ENCODE results near the gene JAK3. TPM values are rescaled to one million over a fixed set of nuclear protein-coding genes. Genes with fewer than 3 reads are reported as not detected.

JAK3 gene
- total RNA-seq, 1 experiment from 2014 or later = not detected

GRCh38 chr19:17811681-17812080 is 36.1 kb downstream of the JAK3 start:
- peaks cover 7% of the 10 kb centered on the region for H3K4me1 Mint-ChIP-seq (ENCODE audit: low read depth, unreplicated experiment)
- no peak for DNase-seq
- BruUV-seq (replicated peaks) = no TSS peak
- no peak overlapping the region for H3K27ac Mint-ChIP-seq (ENCODE audit: unreplicated experiment)
- TF ChIP-seq CTCF (IDR thresholded peaks at IDR 0.05; ENCODE audit: unreplicated experiment) = no peak
- H3K4me3 Mint-ChIP-seq (ENCODE audit: low read depth, unreplicated experiment) = no peak overlapping the region
- intact Hi-C loops (cut with micrococcal nuclease; ENCODE audit: unreplicated experiment) = no loop called here
- H3K36me3 Mint-ChIP-seq (ENCODE audit: insufficient read depth, unreplicated experiment) = peaks cover 68% of the 10 kb centered on the region
- CTCF ChIA-PET = no interaction called here
- H3K9me3 Mint-ChIP-seq (ENCODE audit: low read depth, unreplicated experiment) = no peaks in the 10 kb centered on the region
- H3K27me3 Mint-ChIP-seq (ENCODE audit: unreplicated experiment) = no peaks in the 10 kb centered on the region

GRCh38 chr19:17811103-17811502 is 36.7 kb downstream of the JAK3 start:
- no peak overlapping the region for H3K4me3 Mint-ChIP-seq (ENCODE audit: low read depth, unreplicated experiment)
- no peak for TF ChIP-seq CTCF (IDR thresholded peaks at IDR 0.05; ENCODE audit: unreplicated experiment)
- H3K27me3 Mint-ChIP-seq (ENCODE audit: unreplicated experiment) = no peaks in the 10 kb centered on the region
- CTCF ChIA-PET = no interaction called here
- BruUV-seq (replicated peaks) = no TSS peak
- H3K36me3 Mint-ChIP-seq (ENCODE audit: insufficient read depth, unreplicated experiment) = peaks cover 66% of the 10 kb centered on the region
- no peaks in the 10 kb centered on the region for H3K9me3 Mint-ChIP-seq (ENCODE audit: low read depth, unreplicated experiment)
- no peak for DNase-seq
- H3K4me1 Mint-ChIP-seq (ENCODE audit: low read depth, unreplicated experiment) = peaks cover 7% of the 10 kb centered on the region
- intact Hi-C loops (cut with micrococcal nuclease; ENCODE audit: unreplicated experiment) = no loop called here
- no peak overlapping the region for H3K27ac Mint-ChIP-seq (ENCODE audit: unreplicated experiment)

- intact Hi-C loops (cut with micrococcal nuclease; ENCODE audit: unreplicated experiment) = no loop called here
- no peaks in the 10 kb centered on the region for H3K9me3 Mint-ChIP-seq (ENCODE audit: low read depth, unreplicated experiment)
- no peak for TF ChIP-seq CTCF (IDR thresholded peaks at IDR 0.05; ENCODE audit: unreplicated experiment)
- H3K36me3 Mint-ChIP-seq (ENCODE audit: insufficient read depth, unreplicated experiment) = peaks cover 66% of the 10 kb centered on the region
- no peak overlapping the region for H3K27ac Mint-ChIP-seq (ENCODE audit: unreplicated experiment)
- DNase-seq = no peak
- H3K4me3 Mint-ChIP-seq (ENCODE audit: low read depth, unreplicated experiment) = no peak overlapping the region
- CTCF ChIA-PET = no interaction called here
- H3K27me3 Mint-ChIP-seq (ENCODE audit: unreplicated experiment) = no peaks in the 10 kb centered on the region
- no TSS peak for BruUV-seq (replicated peaks)
- H3K4me1 Mint-ChIP-seq (ENCODE audit: low read depth, unreplicated experiment) = peaks cover 29% of the 10 kb centered on the region
Observed at GRCh38 chr19:17807731-17808316, 40.0 kb downstream of the JAK3 start.

- peak overlapping the region; percentile 82 for H3K27ac Mint-ChIP-seq (ENCODE audit: unreplicated experiment)
- no peaks in the 10 kb centered on the region for H3K27me3 Mint-ChIP-seq (ENCODE audit: unreplicated experiment)
- CTCF ChIA-PET = no interaction called here
- no peaks in the 10 kb centered on the region for H3K9me3 Mint-ChIP-seq (ENCODE audit: low read depth, unreplicated experiment)
- BruUV-seq (replicated peaks) = no TSS peak
- no peak overlapping the region for H3K4me3 Mint-ChIP-seq (ENCODE audit: low read depth, unreplicated experiment)
- peaks cover 37% of the 10 kb centered on the region for H3K4me1 Mint-ChIP-seq (ENCODE audit: low read depth, unreplicated experiment)
- H3K36me3 Mint-ChIP-seq (ENCODE audit: insufficient read depth, unreplicated experiment) = peaks cover 63% of the 10 kb centered on the region
- intact Hi-C loops (cut with micrococcal nuclease; ENCODE audit: unreplicated experiment) = no loop called here
- DNase-seq = no peak
- no peak for TF ChIP-seq CTCF (IDR thresholded peaks at IDR 0.05; ENCODE audit: unreplicated experiment)
Observed at GRCh38 chr19:17806945-17807344, 40.8 kb downstream of the JAK3 start.
